Neuronal stem cell (in vitro differentiated cells): ENCODE data around the gene SLCO3A1.

Experiments
- DNase-seq: peaks from one replicate; pipeline ENCODE4 v3.0.0-alpha.2; 2013; ENCODE audit warnings: low spot score
- H2AFZ ChIP-seq: one replicate; pipeline ENCODE4 v1.6.1; 2013; ENCODE audit warnings: mild to moderate bottlenecking, low read length, inconsistent platforms
- H2AK5ac ChIP-seq: 2 replicates; pipeline ENCODE4 v1.6.1; 2013; ENCODE audit warnings: low read depth, mild to moderate bottlenecking, inconsistent platforms, low read length, moderate library complexity, mixed read lengths
- H2BK120ac ChIP-seq: 2 replicates; pipeline ENCODE4 v1.6.1; 2013; ENCODE audit warnings: low read depth, mild to moderate bottlenecking, inconsistent platforms, low read length, moderate library complexity, mixed read lengths
- H2BK12ac ChIP-seq: one replicate; pipeline ENCODE4 v1.6.1; 2013; ENCODE audit warnings: low read length, inconsistent platforms
- H2BK15ac ChIP-seq: 2 replicates; pipeline ENCODE4 v1.6.1; 2013; ENCODE audit warnings: mild to moderate bottlenecking, low read length, inconsistent platforms, mixed read lengths
- H2BK5ac ChIP-seq: one replicate; pipeline ENCODE4 v1.6.1; 2013; ENCODE audit warnings: inconsistent platforms, mild to moderate bottlenecking, low read length, moderate library complexity
- H3K14ac ChIP-seq: one replicate; pipeline ENCODE4 v1.6.1; 2013; ENCODE audit warnings: low read length, inconsistent platforms
- H3K18ac ChIP-seq: 2 replicates; pipeline ENCODE4 v1.6.1; 2013; ENCODE audit warnings: low read length, inconsistent platforms
- H3K23ac ChIP-seq: 2 replicates; pipeline ENCODE4 v1.6.1; 2013; ENCODE audit warnings: low read depth, mild to moderate bottlenecking, mixed read lengths, low read length, inconsistent platforms; ENCODE audit not compliant: poor library complexity
- H3K27ac ChIP-seq: replicated peaks from 3 replicates; pipeline ENCODE4 v1.5.1; 2013; ENCODE audit warnings: low read length, inconsistent platforms
- H3K27me3 ChIP-seq, 3 experiments: 2 replicates each; pipeline ENCODE4 v1.6.1; 2013; ENCODE audit warnings: low read length in 3 of 3, mild to moderate bottlenecking in 2 of 3, inconsistent platforms in 1 of 3, low read depth in 1 of 3, mixed read lengths in 1 of 3, moderate library complexity in 1 of 3; ENCODE audit not compliant: control insufficient read depth in 3 of 3, insufficient read depth in 3 of 3
- H3K36me3 ChIP-seq, 2 donors: replicated peaks in 1 of 2; 2 replicates each; pipeline ENCODE4 v1.6.1; 2013; ENCODE audit warnings: low read length in 2 of 2; ENCODE audit not compliant: control insufficient read depth in 2 of 2, insufficient read depth in 2 of 2
- H3K4ac ChIP-seq: 2 replicates; pipeline ENCODE4 v1.6.1; 2013; ENCODE audit warnings: inconsistent platforms, mild to moderate bottlenecking, low read length, moderate library complexity
- H3K4me1 ChIP-seq, 2 donors: 1 replicate in 1 of 2; 2 replicates in 1 of 2; pipeline ENCODE4 v1.6.1; 2013; ENCODE audit warnings: low read length in 2 of 2, low read depth in 1 of 2; ENCODE audit not compliant: control insufficient read depth in 2 of 2, insufficient read depth in 1 of 2
- H3K4me2 ChIP-seq: one replicate; pipeline ENCODE4 v1.6.1; 2013; ENCODE audit warnings: mild to moderate bottlenecking, low read length, inconsistent platforms; ENCODE audit not compliant: insufficient read depth, poor library complexity, severe bottlenecking
- H3K4me3 ChIP-seq, 2 donors: 2 replicates each; pipeline ENCODE4 v1.5.1; 2013; ENCODE audit warnings: low read length in 2 of 2, mild to moderate bottlenecking in 2 of 2, inconsistent platforms in 1 of 2, moderate library complexity in 1 of 2
- H3K79me1 ChIP-seq: one replicate; pipeline ENCODE4 v1.6.1; 2013; ENCODE audit warnings: low read depth, mild to moderate bottlenecking, inconsistent platforms, low read length, moderate library complexity
- H3K9ac ChIP-seq: one replicate; pipeline ENCODE4 v1.6.1; 2013; ENCODE audit warnings: mild to moderate bottlenecking, low read depth, low read length, inconsistent platforms; ENCODE audit not compliant: poor library complexity
- H3K9me3 ChIP-seq, 2 donors: replicated peaks in 1 of 2; 2 replicates each; pipeline versions ENCODE3 to v1.6.1; 2013; ENCODE audit warnings: low read length in 2 of 2, mild to moderate bottlenecking in 2 of 2, inconsistent platforms in 1 of 2, low read depth in 1 of 2, mixed read lengths in 1 of 2, moderate library complexity in 1 of 2; ENCODE audit not compliant: control insufficient read depth in 2 of 2, insufficient read depth in 1 of 2
- H4K8ac ChIP-seq: one replicate; pipeline ENCODE4 v1.6.1; 2013; ENCODE audit warnings: low read depth, mild to moderate bottlenecking, inconsistent platforms, low read length, moderate library complexity
- H4K91ac ChIP-seq: one replicate; pipeline ENCODE4 v1.6.1; 2013; ENCODE audit warnings: low read length, low read depth, mild to moderate bottlenecking, inconsistent platforms; ENCODE audit not compliant: poor library complexity
- WGBS, 2 donors: extraction: QIAGEN DNeasy Blood & Tissue Kit; methylation state at CpG; one replicate each; pipeline ENCODE4 v1.1.7; 2013; ENCODE audit warnings: missing lambda C conversion rate in 2 of 2, mixed read lengths in 1 of 2; ENCODE audit not compliant: insufficient read length in 2 of 2, insufficient replicate concordance in 1 of 2; ENCODE audit errors: extremely low coverage in 2 of 2; 5-methylcytosine and 5-hydroxymethylcytosine counted together

Gene SLCO3A1

DNA sequence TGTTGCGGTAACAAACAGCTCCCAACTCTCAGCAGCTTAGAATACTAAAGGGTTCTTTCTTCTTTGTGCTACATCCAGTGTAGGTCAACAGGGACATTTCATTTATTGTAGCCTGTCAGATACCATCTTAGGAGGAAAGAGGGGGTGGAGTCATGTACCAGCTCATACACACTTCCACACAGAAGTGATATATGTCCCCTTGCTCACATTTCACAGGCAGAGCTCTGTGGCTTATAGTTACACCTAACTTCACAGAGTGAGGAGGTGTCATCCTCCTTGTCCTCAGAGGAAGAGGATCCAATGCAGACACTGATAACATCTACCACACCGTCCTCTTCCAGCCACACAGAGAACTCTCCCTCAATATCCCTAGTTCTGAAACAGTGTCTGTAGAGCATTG lies 247.2 kb downstream of the SLCO3A1 start:
- H3K18ac ChIP-seq, result no peak overlapping the region
- peaks cover 0 to 5% (median 0%) of the 10 kb centered on the region in 3 experiments for H3K27me3 ChIP-seq
- no peak overlapping the region for H2BK15ac ChIP-seq
- no peak overlapping the region for H3K9ac ChIP-seq
- H2BK5ac ChIP-seq, result no peak overlapping the region
- no peak overlapping the region for H2AFZ ChIP-seq
- H3K36me3 ChIP-seq, result no peaks in the 10 kb centered on the region
- H3K4ac ChIP-seq, result no peak overlapping the region
- no CpG with 5 or more reads among the region's 2 CpGs for WGBS, 2 donors
- no peak overlapping the region for H3K23ac ChIP-seq
- no peak overlapping the region for H4K8ac ChIP-seq
- H3K4me2 ChIP-seq, result no peak overlapping the region
- DNase-seq, result no peak
- H3K4me3 ChIP-seq, result no peak overlapping the region
- peaks cover 2 to 27% of the 10 kb centered on the region in 2 donors for H3K4me1 ChIP-seq
- no peak overlapping the region for H2AK5ac ChIP-seq
- H2BK120ac ChIP-seq, result no peak overlapping the region
- no peaks in the 10 kb centered on the region for H3K79me1 ChIP-seq
- no peak overlapping the region for H3K14ac ChIP-seq
- H3K9me3 ChIP-seq, result peaks cover 0 to 3% of the 10 kb centered on the region in 2 donors
- H2BK12ac ChIP-seq, result no peak overlapping the region
- no peak overlapping the region for H3K27ac ChIP-seq
- H4K91ac ChIP-seq, result no peak overlapping the region

GRCh38 chr15:92101708-92102394 lies 248.3 kb downstream of the SLCO3A1 start:
- no peak for DNase-seq
- Histone ChIP-seq H3K9me3 (peaks cover 0 to 3% of the 10 kb centered on the region in 2 donors), H3K36me3 (no peaks in the 10 kb centered on the region), H3K23ac (no peak overlapping the region), H2AFZ (no peak overlapping the region), H3K4ac (no peak overlapping the region), H2BK12ac (no peak overlapping the region), H2AK5ac (no peak overlapping the region), H3K4me2 (no peak overlapping the region), H3K18ac (no peak overlapping the region), H3K27ac (no peak overlapping the region), H2BK120ac (no peak overlapping the region), H3K4me3 (no peak overlapping the region), H2BK5ac (no peak overlapping the region), H2BK15ac (no peak overlapping the region), H3K79me1 (no peaks in the 10 kb centered on the region), H3K27me3 (peaks cover 0 to 5% (median 0%) of the 10 kb centered on the region in 3 experiments), H4K8ac (no peak overlapping the region), H4K91ac (no peak overlapping the region), H3K14ac (no peak overlapping the region), H3K4me1 (peaks cover 2 to 27% of the 10 kb centered on the region in 2 donors), H3K9ac (no peak overlapping the region)
- WGBS, 2 donors, result no CpG with 5 or more reads among the region's 9 CpGs

DNA sequence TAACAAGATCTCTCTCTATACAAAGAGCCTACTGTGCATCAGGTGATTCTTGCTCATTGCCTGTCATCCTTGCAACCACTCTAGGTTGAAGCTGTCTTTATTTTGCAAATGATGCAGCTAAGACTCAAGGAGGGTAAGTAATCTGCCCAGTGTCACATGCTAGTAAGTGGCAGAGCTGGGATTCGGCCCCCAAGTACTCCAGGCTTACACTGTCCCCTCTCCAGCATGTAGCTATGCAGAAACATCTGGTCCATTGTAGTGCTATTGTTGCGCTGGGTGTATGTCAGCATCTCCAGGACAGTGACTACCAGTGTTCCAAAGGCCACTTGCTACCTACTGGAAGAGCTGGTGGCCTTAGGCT lies 248.9 kb downstream of the SLCO3A1 start:
- H2BK15ac ChIP-seq, result no peak overlapping the region
- H3K27me3 ChIP-seq, result peaks cover 0 to 4% (median 0%) of the 10 kb centered on the region in 3 experiments
- no peak overlapping the region for H4K91ac ChIP-seq
- H3K79me1 ChIP-seq, result no peaks in the 10 kb centered on the region
- no peak overlapping the region for H3K4me2 ChIP-seq
- DNase-seq, result no peak
- no peak overlapping the region for H3K4ac ChIP-seq
- H3K4me3 ChIP-seq, result no peak overlapping the region
- H3K4me1 ChIP-seq, result peaks cover 1 to 26% of the 10 kb centered on the region in 2 donors
- H3K36me3 ChIP-seq, result no peaks in the 10 kb centered on the region
- no peak overlapping the region for H2AK5ac ChIP-seq
- no CpG with 5 or more reads among the region's 2 CpGs for WGBS, 2 donors
- no peak overlapping the region for H3K9ac ChIP-seq
- peaks cover 0 to 3% of the 10 kb centered on the region in 2 donors for H3K9me3 ChIP-seq
- H3K18ac ChIP-seq, result peak overlapping the region; percentile 15
- no peak overlapping the region for H3K14ac ChIP-seq
- no peak overlapping the region for H2AFZ ChIP-seq
- no peak overlapping the region for H3K27ac ChIP-seq
- no peak overlapping the region for H4K8ac ChIP-seq
- no peak overlapping the region for H2BK120ac ChIP-seq
- no peak overlapping the region for H2BK5ac ChIP-seq
- H3K23ac ChIP-seq, result no peak overlapping the region
- H2BK12ac ChIP-seq, result no peak overlapping the region

- Histone ChIP-seq H3K4ac (no peak overlapping the region), H3K23ac (no peak overlapping the region), H3K9me3 (peaks cover 0 to 3% of the 10 kb centered on the region in 2 donors), H3K27me3 (peaks cover 0 to 15% (median 0%) of the 10 kb centered on the region in 3 experiments), H4K91ac (no peak overlapping the region), H3K4me3 (no peak overlapping the region), H3K4me2 (no peak overlapping the region), H2BK5ac (no peak overlapping the region), H3K9ac (no peak overlapping the region), H2BK12ac (no peak overlapping the region), H3K79me1 (no peaks in the 10 kb centered on the region), H3K36me3 (no peaks in the 10 kb centered on the region), H2BK15ac (peak overlapping the region; percentile 59), H4K8ac (no peak overlapping the region), H3K4me1 (peaks cover 0 to 18% of the 10 kb centered on the region in 2 donors), H3K27ac (no peak overlapping the region), H3K14ac (no peak overlapping the region), H2BK120ac (no peak overlapping the region), H2AFZ (no peak overlapping the region), H3K18ac (peak overlapping the region; percentile 66), H2AK5ac (peak overlapping the region; percentile 88)
- no CpG with 5 or more reads among the region's 16 CpGs for WGBS, 2 donors
- DNase-seq, result no peak
Observed at GRCh38 chr15:92104072-92104471, 250.6 kb downstream of the SLCO3A1 start.
